ENCODE measurements around the gene SYCE1L. TPM values are rescaled to one million over a fixed set of nuclear protein-coding genes. Genes with fewer than 3 reads are reported as not detected.
"Not testable (repeated sequence)": the region's sequence is repeated elsewhere in the genome, so short reads cannot be mapped to it uniquely, and the experiment has no call there.

Gene SYCE1L, protein sequence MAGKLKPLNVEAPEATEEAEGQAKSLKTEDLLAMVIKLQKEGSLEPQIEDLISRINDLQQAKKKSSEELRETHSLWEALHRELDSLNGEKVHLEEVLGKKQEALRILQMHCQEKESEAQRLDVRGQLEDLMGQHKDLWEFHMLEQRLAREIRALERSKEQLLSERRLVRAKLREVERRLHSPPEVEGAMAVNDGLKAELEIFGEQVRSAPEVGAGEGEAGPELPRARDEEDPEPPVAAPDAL
- 1 to 10 TPM in 1 of 4 donors, under 1 TPM in 1, not detected in 2; 0.76 to 1.1 TPM for total RNA-seq

- TF ChIP-seq, protein P1, sequence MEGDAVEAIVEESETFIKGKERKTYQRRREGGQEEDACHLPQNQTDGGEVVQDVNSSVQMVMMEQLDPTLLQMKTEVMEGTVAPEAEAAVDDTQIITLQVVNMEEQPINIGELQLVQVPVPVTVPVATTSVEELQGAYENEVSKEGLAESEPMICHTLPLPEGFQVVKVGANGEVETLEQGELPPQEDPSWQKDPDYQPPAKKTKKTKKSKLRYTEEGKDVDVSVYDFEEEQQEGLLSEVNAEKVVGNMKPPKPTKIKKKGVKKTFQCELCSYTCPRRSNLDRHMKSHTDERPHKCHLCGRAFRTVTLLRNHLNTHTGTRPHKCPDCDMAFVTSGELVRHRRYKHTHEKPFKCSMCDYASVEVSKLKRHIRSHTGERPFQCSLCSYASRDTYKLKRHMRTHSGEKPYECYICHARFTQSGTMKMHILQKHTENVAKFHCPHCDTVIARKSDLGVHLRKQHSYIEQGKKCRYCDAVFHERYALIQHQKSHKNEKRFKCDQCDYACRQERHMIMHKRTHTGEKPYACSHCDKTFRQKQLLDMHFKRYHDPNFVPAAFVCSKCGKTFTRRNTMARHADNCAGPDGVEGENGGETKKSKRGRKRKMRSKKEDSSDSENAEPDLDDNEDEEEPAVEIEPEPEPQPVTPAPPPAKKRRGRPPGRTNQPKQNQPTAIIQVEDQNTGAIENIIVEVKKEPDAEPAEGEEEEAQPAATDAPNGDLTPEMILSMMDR (IDR thresholded peaks at IDR 0.05): no peak
- TF ChIP-seq POLR2A (IDR thresholded peaks at IDR 0.05): no peak
- Histone ChIP-seq H3K36me3 (peaks cover 39 to 73% (median 42%) of the 10 kb centered on the region in 3 donors), H3K4me1 (no peaks in the 10 kb centered on the region), H3K27me3 (no peaks in the 10 kb centered on the region), H3K4me3 (no peak within 1 kb of the TSS), H3K27ac (no peak within 1 kb of the TSS), H3K9me3 (no peaks in the 10 kb centered on the region)
- WGBS, 2 donors: 93 to 96% methylated on average over 2 to 12 of the region's 18 CpGs
- intact Hi-C loops (cut with DNase I): no loop called here
- no peak for DNase-seq
Measured at GRCh38 chr16:77199211-77199610, at the start of gene SYCE1L. Gene SYCE1L, plus strand, starts transcription at chr16:77199408. Its CDS starts 44 bp downstream, at chr16:77199452.

- 31 to 43% methylated on average over 3 of the region's 3 CpGs for whole genome bisulfite sequencing, 2 donors
- Histone ChIP-seq H3K4me1 (no peaks in the 10 kb centered on the region), H3K27ac (no peak overlapping the region), H3K27me3 (no peaks in the 10 kb centered on the region), H3K4me3 (no peak overlapping the region), H3K9me3 (no peaks in the 10 kb centered on the region), H3K36me3 (no peaks in the 10 kb centered on the region)
- no peak for TF ChIP-seq POLR2A (IDR thresholded peaks at IDR 0.05)
- TF ChIP-seq, protein P1 (IDR thresholded peaks at IDR 0.05): no peak
- no peak for DNase-seq
- intact Hi-C loops (cut with DNase I): no loop called here
Measured at GRCh38 chr16:77157346-77158058, 41.7 kb upstream of the SYCE1L start.

DNA sequence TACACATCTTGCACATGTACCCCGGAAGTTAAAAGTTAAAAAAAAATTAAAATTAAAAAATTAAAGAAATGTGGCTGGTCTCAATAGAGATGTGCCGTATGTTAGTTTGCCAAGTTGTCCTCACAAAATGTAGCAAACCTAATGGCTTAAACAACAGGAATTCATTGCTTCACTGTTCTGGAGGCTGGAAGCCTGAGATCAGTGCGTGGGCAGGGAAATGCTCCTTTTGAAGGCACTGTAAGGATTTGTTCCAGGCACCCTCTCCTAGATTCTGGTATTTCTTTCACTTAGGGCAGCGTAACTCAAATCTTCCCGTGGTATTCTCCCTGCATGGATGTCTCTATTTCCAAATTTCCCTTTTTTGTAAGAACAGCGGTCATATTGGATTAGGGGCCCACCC lies 40.9 kb upstream of the SYCE1L start:
- no peak for TF ChIP-seq POLR2A (IDR thresholded peaks at IDR 0.05)
- TF ChIP-seq, protein P1 (IDR thresholded peaks at IDR 0.05): no peak
- Histone ChIP-seq H3K9me3 (no peaks in the 10 kb centered on the region), H3K36me3 (no peaks in the 10 kb centered on the region), H3K27me3 (no peaks in the 10 kb centered on the region), H3K4me3 (no peak overlapping the region), H3K27ac (no peak overlapping the region), H3K4me1 (no peaks in the 10 kb centered on the region)
- intact Hi-C loops (cut with DNase I): no loop called here
- 81 to 87% methylated on average over 6 of the region's 6 CpGs for WGBS, 2 donors
- no peak for DNase-seq

GRCh38 chr16:77165006-77165405 lies 34.2 kb upstream of the SYCE1L start:
- Histone ChIP-seq H3K27me3 (peaks cover 0 to 16% (median 0%) of the 10 kb centered on the region in 4 donors), H3K27ac (no peak overlapping the region), H3K4me1 (no peaks in the 10 kb centered on the region), H3K36me3 (no peaks in the 10 kb centered on the region), H3K4me3 (no peak overlapping the region), H3K9me3 (no peaks in the 10 kb centered on the region)
- intact Hi-C loops (cut with DNase I): loop anchor here (10.0 kb wide), 1 partner anchor 1370 kb away; no protein-coding TSS in a partner anchor
- no peak for DNase-seq
- 80 to 88% methylated on average over 2 of the region's 2 CpGs for WGBS, 2 donors
- TF ChIP-seq, protein P1 (IDR thresholded peaks at IDR 0.05): no peak
- no peak for TF ChIP-seq POLR2A (IDR thresholded peaks at IDR 0.05)

DNA sequence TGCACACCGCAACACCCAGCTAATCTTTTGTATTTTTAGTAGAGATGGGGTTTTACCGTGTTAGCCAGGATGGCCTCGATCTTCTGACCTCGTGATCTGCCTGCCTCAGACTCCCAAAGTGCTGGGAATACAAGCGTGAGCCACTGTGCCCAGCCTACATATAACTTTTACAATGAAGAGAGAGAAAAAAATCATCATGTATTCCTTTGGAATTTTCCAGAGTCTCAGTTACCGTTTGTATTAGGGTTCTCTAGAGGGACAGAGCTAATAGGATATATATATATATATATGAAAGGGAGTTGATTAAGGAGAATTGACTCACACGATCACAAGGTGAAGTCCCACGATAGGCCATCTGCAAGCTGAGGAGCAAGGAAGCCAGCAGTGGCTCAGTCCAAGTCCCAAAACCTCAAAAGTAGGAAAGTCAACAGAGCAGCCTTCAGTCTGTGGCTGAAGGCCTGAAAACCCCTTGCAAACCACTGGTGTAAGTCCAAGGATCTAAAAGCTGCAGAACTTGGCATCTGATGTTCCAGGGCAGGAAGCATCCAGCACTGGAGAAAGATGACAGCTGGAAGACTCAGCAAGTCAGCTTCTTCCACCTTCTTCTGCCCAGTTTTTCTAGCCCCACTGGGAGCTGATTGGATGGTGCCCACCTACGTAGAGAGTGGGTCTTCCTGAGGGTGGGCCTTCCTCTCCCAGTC lies 33.5 kb upstream of the SYCE1L start:
- not testable (repeated sequence) for H3K36me3 ChIP-seq, DNase-seq, H3K4me1 ChIP-seq, H3K4me3 ChIP-seq, H3K27ac ChIP-seq, H3K9me3 ChIP-seq
- WGBS, 2 donors: 72% methylated on average over 7 to 9 of the region's 9 CpGs
- H3K27me3 ChIP-seq: peaks cover 0 to 23% (median 0%) of the 10 kb centered on the region in 4 donors
- intact Hi-C loops (cut with DNase I): loop anchor here (10.0 kb wide), 1 partner anchor 1371 kb away; no protein-coding TSS in a partner anchor
